Astrocyte (in vitro differentiated cells and primary cell): Measurements from ENCODE around the gene USP3. TPM values are rescaled to one million over a fixed set of nuclear protein-coding genes. Genes with fewer than 3 reads are reported as not detected.

Experiments used
- DNase-seq: peaks from one replicate; pipeline ENCODE4 v3.0.0-alpha.2; 2010; ENCODE audit warnings: low read depth
- FAIRE-seq: peaks from 2 replicates; lab custom pipeline; 2011; peaks lifted over from hg19 to GRCh38; lab: Jason Lieb, UNC
- H2AFZ ChIP-seq: 2 replicates; pipeline ENCODE4 v1.6.0; 2012; ENCODE audit warnings: low read depth, low read length, inconsistent platforms
- H3K27ac ChIP-seq: 2 replicates; pipeline ENCODE4 v1.5.1; 2011; ENCODE audit warnings: low read depth, low read length, inconsistent platforms
- H3K27me3 ChIP-seq: 2 replicates; pipeline ENCODE4 v1.6.0; 2011; ENCODE audit warnings: low read length, inconsistent platforms; ENCODE audit not compliant: insufficient read depth
- H3K36me3 ChIP-seq: 2 replicates; pipeline ENCODE4 v1.5.1; 2011; ENCODE audit warnings: low read length, inconsistent platforms; ENCODE audit not compliant: insufficient read depth
- H3K4me1 ChIP-seq: 2 replicates; pipeline ENCODE4 v1.5.1; 2011; ENCODE audit warnings: low read length, inconsistent platforms; ENCODE audit not compliant: insufficient read depth
- H3K4me2 ChIP-seq: 2 replicates; pipeline ENCODE4 v1.6.0; 2012; ENCODE audit warnings: low read length, inconsistent platforms
- H3K4me3 ChIP-seq: 2 replicates; pipeline ENCODE4 v1.5.1; 2011; ENCODE audit warnings: low read depth, mild to moderate bottlenecking, low read length, inconsistent platforms; ENCODE audit not compliant: insufficient read depth
- H3K79me2 ChIP-seq: 2 replicates; pipeline ENCODE4 v1.6.0; 2012; ENCODE audit warnings: mild to moderate bottlenecking, low read length, inconsistent platforms; ENCODE audit not compliant: insufficient read depth
- H3K9ac ChIP-seq: 2 replicates; pipeline ENCODE4 v1.6.0; 2012; ENCODE audit warnings: mild to moderate bottlenecking, low read length, inconsistent platforms
- H3K9me3 ChIP-seq: 2 replicates; pipeline ENCODE4 v1.5.1; 2012; ENCODE audit warnings: low read depth, mild to moderate bottlenecking, low read length, inconsistent platforms; ENCODE audit not compliant: insufficient read depth
- H4K20me1 ChIP-seq: 2 replicates; pipeline ENCODE4 v1.6.0; 2012; ENCODE audit warnings: low read length, inconsistent platforms; ENCODE audit not compliant: insufficient read depth
- H3K27ac Mint-ChIP-seq: one replicate; pipeline ENCODE4 v1.8.0; 2021; ENCODE audit warnings: mild to moderate bottlenecking, mixed read lengths; ENCODE audit not compliant: unreplicated experiment
- H3K27me3 Mint-ChIP-seq: one replicate; pipeline ENCODE4 v1.8.0; 2021; ENCODE audit warnings: low read depth, mixed read lengths; ENCODE audit not compliant: unreplicated experiment
- H3K36me3 Mint-ChIP-seq: one replicate; pipeline ENCODE4 v1.8.0; 2021; ENCODE audit warnings: low read depth, mixed read lengths; ENCODE audit not compliant: unreplicated experiment
- H3K4me1 Mint-ChIP-seq: one replicate; pipeline ENCODE4 v1.8.0; 2021; ENCODE audit warnings: low read depth, mixed read lengths; ENCODE audit not compliant: unreplicated experiment
- H3K4me3 Mint-ChIP-seq: one replicate; pipeline ENCODE4 v1.8.0; 2021; ENCODE audit warnings: mild to moderate bottlenecking, moderate library complexity, mixed read lengths; ENCODE audit not compliant: unreplicated experiment
- H3K9me3 Mint-ChIP-seq: one replicate; pipeline ENCODE4 v1.8.0; 2021; ENCODE audit warnings: mild to moderate bottlenecking, mixed read lengths; ENCODE audit not compliant: unreplicated experiment
- CTCF ChIP-seq: IDR thresholded peaks from 2 replicates; pipeline ENCODE4 v1.5.1; 2011; ENCODE audit warnings: low read depth, mild to moderate bottlenecking, inconsistent platforms, low read length, moderate library complexity; ENCODE audit not compliant: insufficient read depth
- EZH2 ChIP-seq: IDR thresholded peaks from 2 replicates; pipeline ENCODE4 v1.6.1; 2012; ENCODE audit warnings: mild to moderate bottlenecking, low read length, inconsistent platforms; ENCODE audit not compliant: insufficient read depth
- total RNA-seq: library from RNA; stranded (reverse); gene quantifications from 2 replicates; pipeline ENCODE4 v1.2.1, GENCODE V29; 2021

USP3 gene
- total RNA-seq, 1 donor from 2014 or later, result 38.1 TPM

DNA sequence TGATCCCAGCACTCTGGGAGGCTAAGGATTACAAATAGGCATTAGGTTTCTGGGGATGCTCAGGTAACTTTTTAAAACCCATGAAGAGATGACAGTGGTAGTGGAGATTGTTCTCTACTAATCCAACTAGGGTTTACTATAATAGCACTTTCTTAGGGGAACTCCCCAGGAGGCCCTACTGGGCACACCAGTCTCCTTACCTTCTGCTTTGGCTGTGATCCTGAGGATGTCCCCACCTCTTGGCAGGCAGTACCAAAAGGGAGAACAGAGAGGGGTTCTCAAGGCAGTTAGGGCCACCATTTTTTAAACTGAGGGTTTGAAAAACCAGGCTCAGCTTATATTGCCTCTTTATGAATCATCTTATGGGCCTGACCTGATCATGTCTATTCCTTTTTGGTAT is 77.8 kb downstream of the USP3 start:
- Histone ChIP-seq H3K4me1 (peaks cover 8% of the 10 kb centered on the region), H3K27me3 (no peaks in the 10 kb centered on the region), H3K9ac (peak overlapping the region; percentile 1), H3K4me2 (no peak overlapping the region), H3K9me3 (no peaks in the 10 kb centered on the region), H4K20me1 (peaks cover under 1% of the 10 kb centered on the region), H3K4me3 (no peak overlapping the region), H3K27ac (peak overlapping the region; percentile 29), H2AFZ (no peak overlapping the region), H3K79me2 (no peaks in the 10 kb centered on the region), H3K36me3 (peaks cover 2% of the 10 kb centered on the region)
- TF ChIP-seq CTCF, result no peak
- H3K9me3 Mint-ChIP-seq, result no peaks in the 10 kb centered on the region
- peak overlapping the region; percentile 48 for H3K27ac Mint-ChIP-seq
- peaks cover 18% of the 10 kb centered on the region for H3K4me1 Mint-ChIP-seq
- H3K36me3 Mint-ChIP-seq, result peaks cover 4% of the 10 kb centered on the region
- H3K27me3 Mint-ChIP-seq, result no peaks in the 10 kb centered on the region
- FAIRE-seq, result no peak
- no peak overlapping the region for H3K4me3 Mint-ChIP-seq
- no peak for DNase-seq

- no peak overlapping the region for H3K4me3 Mint-ChIP-seq
- H3K27ac Mint-ChIP-seq, result peak overlapping the region; percentile 48
- no peak for FAIRE-seq
These were observed 78.5 kb downstream of the USP3 start for GRCh38 chr15:63582718-63583426.

More at GRCh38 chr15:63582718-63583426, 78.5 kb downstream of the USP3 start:
- Histone ChIP-seq H3K4me1 (peaks cover 12% of the 10 kb centered on the region), H3K79me2 (no peaks in the 10 kb centered on the region), H3K4me3 (no peak overlapping the region), H3K9me3 (no peaks in the 10 kb centered on the region), H2AFZ (no peak overlapping the region), H3K4me2 (peak overlapping the region; percentile 6), H3K27ac (peak overlapping the region; percentile 29), H3K9ac (peak overlapping the region; percentile 1), H3K27me3 (no peaks in the 10 kb centered on the region), H3K36me3 (peaks cover 2% of the 10 kb centered on the region), H4K20me1 (peaks cover 4% of the 10 kb centered on the region)
- peak; percentile 92 for DNase-seq
- no peaks in the 10 kb centered on the region for H3K9me3 Mint-ChIP-seq
- no peaks in the 10 kb centered on the region for H3K27me3 Mint-ChIP-seq
- peaks cover 18% of the 10 kb centered on the region for H3K4me1 Mint-ChIP-seq
- no peak for TF ChIP-seq EZH2
- no peak for TF ChIP-seq CTCF
- H3K36me3 Mint-ChIP-seq, result peaks cover 4% of the 10 kb centered on the region
